HepG2 (cell line): ENCODE measurements around the gene OGFOD3.

Source experiments
- CBFB ChIP-seq: sonication (generic); formaldehyde crosslinking; IDR thresholded peaks from 2 replicates; pipeline ENCODE4 v1.4.0; 2020; ENCODE audit warnings: missing genetic modification reagents
- CBX2 ChIP-seq, 2 experiments: fragments of 200-600 bp in 1 of 2; sonication (generic); formaldehyde crosslinking in 1 of 2; IDR thresholded peaks; 2 replicates each; pipeline versions ENCODE4 v1.7.0 to v1.8.1; 2018 to 2022; ENCODE audit warnings: low read depth in 2 of 2, low read length in 1 of 2, mild to moderate bottlenecking in 1 of 2, missing genetic modification reagents in 1 of 2
- CREM ChIP-seq, 2 experiments: sonication (generic) in 1 of 2; formaldehyde crosslinking in 1 of 2; IDR thresholded peaks; 2 replicates each; pipeline versions ENCODE4 v1.4.0 to v1.6.1; 2016 to 2020; ENCODE audit warnings: antibody characterized with exemption in 1 of 2, mild to moderate bottlenecking in 1 of 2, missing genetic modification reagents in 1 of 2
- ERF ChIP-seq: IDR thresholded peaks from 2 replicates; pipeline ENCODE4 v1.6.1; 2018; ENCODE audit warnings: missing biosample characterization, missing genetic modification reagents
- EZH2 ChIP-seq: conservative IDR thresholded peaks from 2 replicates; pipeline ENCODE4 v1.6.1; 2012; ENCODE audit warnings: mild to moderate bottlenecking, low read depth, low read length, moderate library complexity
- SETDB1 ChIP-seq: sonication (generic); formaldehyde crosslinking; IDR thresholded peaks from 2 replicates; pipeline ENCODE4 v1.5.1; 2020; ENCODE audit warnings: missing genetic modification reagents, mild to moderate bottlenecking, borderline replicate concordance
- ZFX ChIP-seq: sonication (generic); formaldehyde crosslinking; IDR thresholded peaks from 2 replicates; pipeline ENCODE4 v1.4.0; 2020; ENCODE audit warnings: mild to moderate bottlenecking, low read depth, missing genetic modification reagents, moderate library complexity
- ZNF121 ChIP-seq: sonication (generic); formaldehyde crosslinking; IDR thresholded peaks from 2 replicates; pipeline ENCODE4 v1.5.0; 2020; ENCODE audit warnings: mild to moderate bottlenecking, missing genetic modification reagents
- ZNF256 ChIP-seq: sonication (generic); formaldehyde crosslinking; conservative IDR thresholded peaks from 2 replicates; pipeline ENCODE4 v1.4.0; 2020; ENCODE audit warnings: missing genetic modification reagents
- TF ChIP-seq, protein P1 (sequence below): sonication (generic); formaldehyde crosslinking; IDR thresholded peaks from 2 replicates; pipeline ENCODE4 v1.8.1; 2023; ENCODE audit warnings: missing genetic modification reagents, mild to moderate bottlenecking, borderline replicate concordance
- TF ChIP-seq, protein P2 (sequence below): IDR thresholded peaks from 2 replicates; pipeline ENCODE4 v1.6.1; 2016
- TF ChIP-seq, protein P3 (sequence below): sonication (generic); formaldehyde crosslinking; IDR thresholded peaks from 2 replicates; pipeline ENCODE4 v1.5.0; 2020; ENCODE audit warnings: mild to moderate bottlenecking, missing genetic modification reagents, moderate library complexity
- TF ChIP-seq, protein P4 (sequence below), 2 experiments: IDR thresholded peaks; 2 replicates each; pipeline ENCODE4 v1.6.1; 2011 to 2012; ENCODE audit warnings: low read length in 2 of 2, borderline replicate concordance in 1 of 2, low read depth in 1 of 2, mild to moderate bottlenecking in 1 of 2, moderate library complexity in 1 of 2

DNA sequence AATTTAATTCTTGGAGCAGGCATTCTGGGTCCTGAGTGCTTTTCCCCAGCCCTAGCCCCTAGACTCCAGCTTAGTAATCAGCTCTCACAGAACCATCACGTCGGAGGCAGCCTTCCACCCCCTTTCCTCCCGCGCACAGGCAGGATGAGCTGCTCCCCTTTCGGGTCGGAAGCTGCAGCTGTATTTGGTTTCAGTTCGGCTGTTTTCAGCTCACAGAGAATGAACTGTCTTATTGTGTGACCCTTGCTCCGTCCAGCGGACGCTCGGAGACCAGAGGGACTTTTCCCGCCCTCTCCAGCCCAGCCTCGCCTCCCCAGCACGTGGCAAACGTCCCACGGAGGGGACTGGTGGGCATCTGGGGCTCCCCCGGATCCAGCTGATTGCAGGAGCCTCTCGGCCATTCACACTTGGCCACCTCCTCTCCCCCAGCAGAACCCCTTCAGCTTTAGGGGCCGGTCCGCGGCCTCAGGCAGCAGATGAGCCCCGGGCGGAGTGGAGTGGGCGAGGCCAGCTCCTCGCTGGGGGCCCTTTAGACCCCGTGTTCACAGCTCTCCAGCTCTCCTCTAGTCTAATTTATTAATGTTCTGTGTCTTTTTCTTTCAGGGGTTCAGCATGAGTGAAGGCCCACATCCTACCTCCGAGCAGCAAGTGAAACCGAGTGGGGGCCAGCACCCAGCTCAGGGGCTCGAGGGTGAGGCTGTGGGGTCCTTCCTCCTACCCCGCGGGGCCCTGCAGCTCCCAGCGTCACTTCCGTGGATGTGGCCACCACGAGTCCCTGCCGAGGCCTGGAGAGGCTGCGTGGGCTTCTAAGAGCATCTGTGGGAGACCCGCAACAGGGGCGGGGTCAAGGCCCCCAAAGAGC is 47.7 kb downstream of the OGFOD3 start:
- TF ChIP-seq, protein P1, sequence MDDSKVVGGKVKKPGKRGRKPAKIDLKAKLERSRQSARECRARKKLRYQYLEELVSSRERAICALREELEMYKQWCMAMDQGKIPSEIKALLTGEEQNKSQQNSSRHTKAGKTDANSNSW = no peak
- no peak for TF ChIP-seq SETDB1 (CRISPR knock-in tag)
- TF ChIP-seq, protein P2, sequence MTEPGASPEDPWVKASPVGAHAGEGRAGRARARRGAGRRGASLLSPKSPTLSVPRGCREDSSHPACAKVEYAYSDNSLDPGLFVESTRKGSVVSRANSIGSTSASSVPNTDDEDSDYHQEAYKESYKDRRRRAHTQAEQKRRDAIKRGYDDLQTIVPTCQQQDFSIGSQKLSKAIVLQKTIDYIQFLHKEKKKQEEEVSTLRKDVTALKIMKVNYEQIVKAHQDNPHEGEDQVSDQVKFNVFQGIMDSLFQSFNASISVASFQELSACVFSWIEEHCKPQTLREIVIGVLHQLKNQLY = peak; percentile 39; the same call in 1 of the 2 replicates
- TF ChIP-seq CREM (IDR thresholded peaks at IDR 0.05) = no peak; the same call in 1 of the 2 replicates
- TF ChIP-seq CREM (CRISPR knock-in tag; IDR thresholded peaks at IDR 0.05) = no peak
- TF ChIP-seq CBFB (CRISPR knock-in tag) = no peak
- TF ChIP-seq, protein P3, sequence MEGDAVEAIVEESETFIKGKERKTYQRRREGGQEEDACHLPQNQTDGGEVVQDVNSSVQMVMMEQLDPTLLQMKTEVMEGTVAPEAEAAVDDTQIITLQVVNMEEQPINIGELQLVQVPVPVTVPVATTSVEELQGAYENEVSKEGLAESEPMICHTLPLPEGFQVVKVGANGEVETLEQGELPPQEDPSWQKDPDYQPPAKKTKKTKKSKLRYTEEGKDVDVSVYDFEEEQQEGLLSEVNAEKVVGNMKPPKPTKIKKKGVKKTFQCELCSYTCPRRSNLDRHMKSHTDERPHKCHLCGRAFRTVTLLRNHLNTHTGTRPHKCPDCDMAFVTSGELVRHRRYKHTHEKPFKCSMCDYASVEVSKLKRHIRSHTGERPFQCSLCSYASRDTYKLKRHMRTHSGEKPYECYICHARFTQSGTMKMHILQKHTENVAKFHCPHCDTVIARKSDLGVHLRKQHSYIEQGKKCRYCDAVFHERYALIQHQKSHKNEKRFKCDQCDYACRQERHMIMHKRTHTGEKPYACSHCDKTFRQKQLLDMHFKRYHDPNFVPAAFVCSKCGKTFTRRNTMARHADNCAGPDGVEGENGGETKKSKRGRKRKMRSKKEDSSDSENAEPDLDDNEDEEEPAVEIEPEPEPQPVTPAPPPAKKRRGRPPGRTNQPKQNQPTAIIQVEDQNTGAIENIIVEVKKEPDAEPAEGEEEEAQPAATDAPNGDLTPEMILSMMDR (CRISPR knock-in tag) = peak; percentile 50
- TF ChIP-seq CBX2 (IDR thresholded peaks at IDR 0.05; ENCODE audit: low read depth, low read length) = no peak
- no peak for TF ChIP-seq CBX2 (CRISPR knock-in tag; IDR thresholded peaks at IDR 0.05; ENCODE audit: low read depth)
- TF ChIP-seq ZNF121 (CRISPR knock-in tag) = no peak
- no peak for TF ChIP-seq EZH2
- TF ChIP-seq ERF (CRISPR knock-in tag) = peak; percentile 88
- TF ChIP-seq ZFX = peak; percentile 70
- TF ChIP-seq, protein P4, sequence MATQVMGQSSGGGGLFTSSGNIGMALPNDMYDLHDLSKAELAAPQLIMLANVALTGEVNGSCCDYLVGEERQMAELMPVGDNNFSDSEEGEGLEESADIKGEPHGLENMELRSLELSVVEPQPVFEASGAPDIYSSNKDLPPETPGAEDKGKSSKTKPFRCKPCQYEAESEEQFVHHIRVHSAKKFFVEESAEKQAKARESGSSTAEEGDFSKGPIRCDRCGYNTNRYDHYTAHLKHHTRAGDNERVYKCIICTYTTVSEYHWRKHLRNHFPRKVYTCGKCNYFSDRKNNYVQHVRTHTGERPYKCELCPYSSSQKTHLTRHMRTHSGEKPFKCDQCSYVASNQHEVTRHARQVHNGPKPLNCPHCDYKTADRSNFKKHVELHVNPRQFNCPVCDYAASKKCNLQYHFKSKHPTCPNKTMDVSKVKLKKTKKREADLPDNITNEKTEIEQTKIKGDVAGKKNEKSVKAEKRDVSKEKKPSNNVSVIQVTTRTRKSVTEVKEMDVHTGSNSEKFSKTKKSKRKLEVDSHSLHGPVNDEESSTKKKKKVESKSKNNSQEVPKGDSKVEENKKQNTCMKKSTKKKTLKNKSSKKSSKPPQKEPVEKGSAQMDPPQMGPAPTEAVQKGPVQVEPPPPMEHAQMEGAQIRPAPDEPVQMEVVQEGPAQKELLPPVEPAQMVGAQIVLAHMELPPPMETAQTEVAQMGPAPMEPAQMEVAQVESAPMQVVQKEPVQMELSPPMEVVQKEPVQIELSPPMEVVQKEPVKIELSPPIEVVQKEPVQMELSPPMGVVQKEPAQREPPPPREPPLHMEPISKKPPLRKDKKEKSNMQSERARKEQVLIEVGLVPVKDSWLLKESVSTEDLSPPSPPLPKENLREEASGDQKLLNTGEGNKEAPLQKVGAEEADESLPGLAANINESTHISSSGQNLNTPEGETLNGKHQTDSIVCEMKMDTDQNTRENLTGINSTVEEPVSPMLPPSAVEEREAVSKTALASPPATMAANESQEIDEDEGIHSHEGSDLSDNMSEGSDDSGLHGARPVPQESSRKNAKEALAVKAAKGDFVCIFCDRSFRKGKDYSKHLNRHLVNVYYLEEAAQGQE (IDR thresholded peaks at IDR 0.05; ENCODE audit: borderline replicate concordance in 1 of 2, low read depth in 1 of 2, low read length in 2 of 2) = no peak
- peak; percentile 96 for TF ChIP-seq ZNF256 (CRISPR knock-in tag)
